Tongue (tissue), 2 donors: ENCODE results near the gene ZDHHC1. TPM values are rescaled to one million over a fixed set of nuclear protein-coding genes. Genes with fewer than 3 reads are reported as not detected.
"Not testable (repeated sequence)": the region's sequence is repeated elsewhere in the genome, so short reads cannot be mapped to it uniquely, and the experiment has no call there.

Source experiments
- DNase-seq: peaks from one replicate; pipeline ENCODE4 v3.0.0-alpha.2; 2015
- total RNA-seq: library from RNA; depleted of rRNA; stranded (reverse); fragments of >200 nt; gene quantifications from one replicate; pipeline ENCODE4 v1.2.3, GENCODE V29; 2014

Gene ZDHHC1
- total RNA-seq, 1 donor from 2014 or later, result 14.2 TPM

DNA sequence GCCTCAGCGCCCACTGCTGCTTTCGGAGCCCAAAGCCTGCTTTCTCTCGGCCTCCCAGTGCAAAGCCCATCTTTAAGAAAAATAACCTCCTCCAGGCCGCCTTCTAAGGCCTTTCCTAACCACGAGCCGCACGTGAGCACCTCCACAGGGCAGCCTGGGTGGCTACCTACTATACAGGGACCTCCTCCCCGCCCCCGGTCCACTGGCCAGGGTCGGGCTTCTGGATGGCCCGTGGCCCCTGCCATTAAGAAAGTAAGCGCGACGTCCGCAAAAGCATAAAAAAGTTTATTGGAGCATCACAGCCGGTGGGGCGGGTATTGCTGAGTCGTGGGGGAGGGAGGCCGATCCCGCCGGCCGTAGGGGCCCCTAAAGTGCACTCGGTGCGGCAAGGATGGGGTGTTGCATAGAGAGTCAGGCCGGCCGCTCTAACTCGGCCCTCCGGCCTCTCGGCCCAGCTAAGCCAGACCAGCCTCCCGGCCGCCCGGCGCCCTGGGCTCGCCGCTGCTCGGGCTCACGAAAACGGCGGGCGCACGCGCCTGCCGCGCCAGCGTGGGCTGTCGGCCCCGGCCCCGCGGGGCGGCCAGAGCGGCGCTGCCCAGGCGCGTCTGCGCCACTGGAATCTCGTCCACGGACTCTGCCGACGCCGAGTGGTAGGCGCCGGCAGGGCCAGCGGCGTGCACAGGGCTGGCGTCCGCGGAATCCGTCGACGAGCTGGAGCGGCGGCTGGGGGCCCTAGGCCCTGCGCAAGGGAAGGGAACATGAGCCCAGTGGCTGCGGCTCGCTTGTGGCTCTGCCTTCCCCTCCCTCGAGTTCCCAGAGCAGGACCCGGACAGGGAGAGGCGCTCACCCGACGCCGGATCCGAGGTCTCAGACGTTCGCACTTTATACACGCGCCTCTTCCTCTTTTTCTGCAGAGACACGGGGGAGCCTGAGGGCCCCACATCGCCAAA, 21.8 kb downstream of the ZDHHC1 start:
- peak; percentile 53 for DNase-seq

DNA sequence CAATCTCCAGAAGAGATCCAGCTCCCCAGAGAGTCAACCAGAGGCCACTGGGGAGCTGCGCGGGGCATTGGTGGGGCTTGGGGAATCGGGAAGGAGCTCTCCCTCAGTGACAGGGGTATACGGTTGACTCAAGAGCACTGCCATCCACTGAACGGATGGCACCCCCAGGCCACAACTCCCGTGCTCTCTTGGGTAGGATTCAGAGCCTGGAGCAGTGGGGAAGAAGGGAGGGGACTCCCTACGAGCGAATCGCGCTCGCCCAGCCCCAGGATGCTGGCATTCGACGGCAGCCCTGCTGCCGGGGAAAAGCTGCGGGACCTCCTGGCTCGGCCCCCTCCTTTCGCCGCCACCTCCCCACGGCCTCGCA, 22.5 kb downstream of the ZDHHC1 start:
- DNase-seq, result no peak

DNA sequence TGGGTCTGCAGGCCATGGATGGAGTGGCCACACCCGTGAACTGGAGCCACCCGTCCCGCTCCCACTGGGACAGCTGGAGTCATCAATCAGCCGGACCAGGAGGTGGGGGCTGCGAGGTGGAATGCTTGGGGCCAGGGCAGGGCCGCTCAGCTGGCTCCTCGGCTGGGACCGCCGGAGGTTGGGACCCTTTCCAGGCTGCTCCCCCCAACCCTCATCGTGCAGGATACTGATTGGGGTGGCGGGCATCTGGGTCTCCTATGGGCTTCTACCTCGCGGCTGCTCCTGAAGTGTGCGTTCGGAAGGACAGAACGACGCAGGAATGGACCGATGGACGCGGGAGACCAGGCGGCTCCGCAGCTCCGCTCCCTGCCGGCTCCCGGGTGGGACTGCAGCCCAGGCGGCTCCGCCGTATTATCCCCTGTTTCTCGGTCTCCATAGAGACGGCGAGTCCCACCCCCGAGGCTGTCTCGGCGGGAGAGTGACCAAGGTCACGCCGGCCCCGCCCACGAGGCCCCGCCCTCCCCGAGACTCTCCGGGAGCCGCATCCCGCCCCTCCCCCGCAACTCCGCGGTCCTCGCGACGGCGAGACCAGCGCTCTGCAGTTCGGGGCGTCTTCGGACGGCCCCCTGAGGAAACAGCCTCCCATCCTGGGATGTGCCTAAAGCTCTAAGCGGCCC, 23.0 kb downstream of the ZDHHC1 start, which contains the start of gene TPPP3:
Gene TPPP3, minus strand, starts transcription at position 388 of the 677 bp plus-strand sequence. CDS start 2,387 bp downstream, outside the sequence.
- DNase-seq, result peak; percentile 96

DNA sequence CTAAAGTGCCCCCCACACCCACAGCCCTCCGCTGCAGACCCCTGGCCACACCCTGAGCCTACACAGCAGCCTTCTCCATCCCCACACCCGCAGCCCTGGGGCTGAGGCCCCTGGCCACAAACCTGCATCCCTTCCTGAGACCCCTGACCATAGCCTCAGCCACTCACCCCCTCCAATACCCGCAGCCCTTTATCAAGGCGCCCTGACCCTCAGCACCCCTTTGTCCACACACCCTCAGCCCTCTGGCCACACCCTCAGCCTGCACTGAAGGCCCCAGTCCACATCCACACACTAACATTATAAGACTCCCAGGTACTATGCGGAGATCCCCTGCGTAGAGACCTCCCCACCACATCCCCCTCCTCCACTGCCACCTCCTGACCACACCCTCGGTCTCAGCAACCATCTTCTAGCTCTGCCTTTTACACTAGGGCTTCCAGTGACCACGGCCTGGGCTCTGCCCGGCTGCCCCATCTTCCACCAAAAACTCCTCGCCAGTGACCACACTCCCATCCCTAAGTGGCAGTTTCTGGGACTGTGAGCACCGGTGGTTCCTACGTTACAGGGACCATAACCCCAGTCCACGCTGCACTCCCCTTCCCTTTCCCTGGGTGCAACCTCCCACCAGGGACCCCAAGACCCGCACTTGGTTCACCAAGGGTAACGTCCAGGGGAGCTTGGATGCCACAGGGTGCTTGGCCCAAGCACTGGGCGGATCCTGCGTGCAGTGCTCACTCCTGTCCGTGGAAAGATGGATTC, 23.8 kb downstream of the ZDHHC1 start:
- no peak for DNase-seq

DNA sequence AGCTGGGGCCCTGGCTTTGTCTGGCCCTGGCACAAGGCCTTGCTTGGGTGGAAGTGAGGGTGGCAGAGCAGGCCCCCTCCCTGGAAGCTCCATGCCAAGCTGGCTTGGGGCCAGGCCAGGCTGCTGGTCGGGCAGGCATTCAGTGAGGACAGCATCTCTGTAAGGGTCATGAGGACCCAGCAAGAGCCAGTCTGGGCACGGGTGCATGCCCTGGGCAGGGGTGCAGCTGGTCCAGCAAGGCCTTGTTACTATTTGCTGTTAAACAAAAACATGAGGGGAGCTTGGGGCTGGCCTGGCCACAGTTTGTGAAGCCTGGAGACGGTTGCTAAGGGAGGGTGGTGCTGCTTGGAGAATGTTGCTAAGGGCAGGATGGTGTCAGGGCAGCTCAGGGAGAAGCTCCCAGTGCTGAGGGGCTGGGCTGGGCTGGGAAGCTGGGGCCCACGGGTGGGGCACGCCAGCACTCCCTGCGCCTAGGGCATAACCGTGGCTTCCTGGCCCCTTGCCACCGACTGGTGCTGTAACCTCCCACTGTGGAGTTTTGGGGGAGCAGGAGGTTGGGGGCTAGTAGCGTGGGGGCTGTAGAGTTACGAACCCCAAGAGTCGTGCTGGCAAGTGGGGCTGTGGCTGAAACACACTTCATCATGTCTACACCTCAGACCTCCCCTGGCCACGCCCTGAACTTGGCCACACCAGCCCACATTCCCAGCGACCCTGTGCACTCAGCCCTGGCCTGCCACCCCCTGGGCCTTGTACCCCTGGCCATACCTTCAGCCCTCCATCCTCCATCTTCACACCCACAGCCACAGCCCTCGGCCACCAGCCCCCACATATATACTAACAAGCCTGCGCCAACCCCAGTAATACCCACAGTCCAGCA, 24.6 kb downstream of the ZDHHC1 start:
- DNase-seq, result peak; percentile 86

DNA sequence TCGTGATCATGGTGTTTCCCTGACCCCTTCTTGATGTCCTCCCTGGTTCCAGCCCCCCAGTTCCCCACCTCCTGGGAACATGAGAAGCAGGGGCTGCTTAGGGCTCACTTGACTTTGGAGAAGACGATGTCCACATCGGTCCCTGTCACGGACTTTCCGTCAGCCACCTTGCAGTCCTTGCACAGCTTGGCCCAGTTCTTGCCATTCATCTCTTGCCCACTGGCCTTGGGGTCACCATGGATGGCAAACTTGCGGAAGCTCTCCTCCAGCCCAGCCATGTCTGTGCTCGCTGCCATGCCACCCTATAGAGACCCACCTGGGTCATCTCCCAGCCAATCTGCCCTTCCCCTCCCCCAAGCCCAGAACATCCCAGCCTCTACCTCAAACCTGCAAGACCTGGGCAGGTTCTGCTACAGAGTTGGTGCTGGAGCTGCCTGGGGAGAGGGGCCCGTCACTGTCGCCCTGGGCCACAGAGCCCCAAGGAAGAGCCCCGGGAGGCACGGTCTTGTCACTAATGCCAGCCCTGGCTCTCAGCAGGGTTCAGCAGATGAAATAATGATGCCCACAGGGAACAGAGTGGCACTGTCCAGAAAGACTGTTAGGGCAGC, 25.4 kb downstream of the ZDHHC1 start:
- DNase-seq, result no peak

DNA sequence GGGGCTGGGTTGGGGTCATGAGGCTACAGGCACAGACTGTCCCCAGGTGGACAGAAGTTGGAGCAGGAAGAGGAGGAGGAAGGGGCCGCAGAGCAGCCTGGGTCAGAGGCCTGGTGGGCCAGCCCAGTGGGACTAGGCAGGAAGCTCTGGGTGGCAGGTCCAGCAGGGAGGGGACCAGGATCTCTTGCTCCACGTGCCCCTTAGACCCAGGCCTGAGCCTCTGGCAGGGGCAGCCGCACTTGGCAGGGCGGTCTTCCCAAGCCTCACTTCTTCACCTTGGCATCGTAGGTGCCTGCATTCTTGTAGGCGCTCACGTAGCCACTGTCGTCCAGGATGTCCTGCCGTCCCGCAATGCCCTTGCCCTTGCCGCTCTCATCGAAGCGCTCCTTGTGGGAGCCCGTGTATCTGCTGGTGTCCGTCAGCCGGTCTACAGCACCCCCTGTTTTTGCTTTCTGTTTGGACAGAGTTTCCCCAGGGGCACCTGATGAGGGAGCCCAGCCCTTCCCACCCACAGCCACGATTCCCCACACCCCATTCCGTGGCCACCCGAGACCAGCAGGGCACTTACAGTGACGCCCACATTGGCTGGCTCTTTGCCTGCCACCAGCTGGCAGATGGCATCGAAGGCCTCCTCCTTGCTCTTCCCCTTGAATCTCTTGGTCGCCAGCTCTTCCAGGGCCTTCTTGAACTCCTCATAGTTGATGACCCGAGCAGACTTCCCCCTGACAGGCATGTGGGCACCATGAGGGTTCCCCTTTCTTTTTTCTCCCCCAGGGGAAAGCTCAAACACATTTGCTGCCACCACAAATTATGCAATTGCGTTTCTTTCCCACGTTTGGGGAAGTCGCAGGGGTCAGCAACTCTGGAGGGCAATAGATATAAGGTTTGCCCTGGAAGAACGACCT, 26.1 kb downstream of the ZDHHC1 start:
- peak; percentile 68 for DNase-seq

DNA sequence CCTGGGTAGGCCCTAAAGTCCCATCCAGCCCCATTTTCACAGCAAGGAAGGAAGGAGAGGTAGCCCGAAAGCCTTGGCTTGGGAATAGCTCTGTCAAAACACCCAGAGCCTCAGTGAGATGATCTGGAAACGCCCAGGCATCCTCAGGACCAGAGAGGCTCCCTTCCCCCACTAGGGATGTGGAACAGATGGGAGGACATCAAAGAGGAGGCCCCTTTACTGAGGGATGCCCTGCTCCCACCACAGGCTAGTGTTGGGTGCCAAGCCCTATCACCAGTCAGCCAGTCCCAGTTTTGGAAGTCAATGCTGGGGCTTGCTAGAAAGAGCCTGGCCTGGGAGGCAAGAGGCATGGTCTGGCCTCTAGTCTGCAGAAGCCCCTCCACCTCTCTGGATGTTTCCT, 27.7 kb downstream of the ZDHHC1 start:
- DNase-seq, result no peak

DNA sequence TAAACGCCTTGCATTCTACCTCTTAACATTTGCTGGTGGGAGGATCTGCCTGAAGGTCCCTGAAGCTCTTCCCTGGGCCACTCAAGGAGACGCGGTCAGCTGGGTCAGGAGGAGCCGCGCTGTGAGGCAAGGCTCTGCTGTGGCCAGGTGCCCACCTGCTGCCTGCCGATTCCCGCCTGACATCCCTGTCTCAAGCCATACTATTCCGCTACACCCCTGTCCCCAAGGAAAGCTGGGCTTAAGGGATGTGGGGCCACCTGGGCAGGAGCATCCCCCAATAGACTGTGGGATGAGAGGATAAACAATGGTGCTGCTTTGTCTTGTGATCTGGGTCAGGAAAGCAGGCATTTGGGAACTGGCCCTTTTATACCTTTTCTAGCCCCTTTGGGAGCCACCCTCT, 28.1 kb downstream of the ZDHHC1 start:
- no peak for DNase-seq

DNA sequence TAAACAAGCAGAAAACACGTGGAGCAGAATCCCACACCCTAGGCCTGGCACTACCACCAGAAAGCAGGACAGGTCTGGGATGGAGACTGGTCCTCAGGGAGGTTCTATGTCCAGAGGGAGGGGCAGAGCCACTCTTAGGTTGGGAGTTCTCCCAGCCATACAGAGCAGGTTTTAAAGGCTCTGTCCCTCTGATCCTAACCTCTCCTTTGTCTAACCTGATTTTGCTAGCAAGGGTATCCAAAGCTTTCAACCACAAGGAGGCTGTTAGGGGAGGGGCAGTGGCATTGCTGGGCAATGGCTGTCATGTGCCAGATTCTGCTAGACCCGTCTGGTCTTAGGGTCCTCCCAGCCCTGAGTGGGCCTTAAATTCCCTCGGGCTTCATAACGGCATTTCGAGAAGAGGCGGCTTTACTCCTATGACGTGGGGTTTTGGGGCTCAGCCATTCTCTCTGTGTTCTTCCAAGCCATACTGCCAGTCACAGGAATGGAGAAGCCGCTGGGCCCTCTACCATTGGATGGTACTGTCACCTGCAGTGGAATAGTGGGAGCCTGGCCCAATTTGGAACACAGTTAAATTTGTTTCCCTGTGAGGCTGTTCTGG, 28.7 kb downstream of the ZDHHC1 start:
- no peak for DNase-seq

DNA sequence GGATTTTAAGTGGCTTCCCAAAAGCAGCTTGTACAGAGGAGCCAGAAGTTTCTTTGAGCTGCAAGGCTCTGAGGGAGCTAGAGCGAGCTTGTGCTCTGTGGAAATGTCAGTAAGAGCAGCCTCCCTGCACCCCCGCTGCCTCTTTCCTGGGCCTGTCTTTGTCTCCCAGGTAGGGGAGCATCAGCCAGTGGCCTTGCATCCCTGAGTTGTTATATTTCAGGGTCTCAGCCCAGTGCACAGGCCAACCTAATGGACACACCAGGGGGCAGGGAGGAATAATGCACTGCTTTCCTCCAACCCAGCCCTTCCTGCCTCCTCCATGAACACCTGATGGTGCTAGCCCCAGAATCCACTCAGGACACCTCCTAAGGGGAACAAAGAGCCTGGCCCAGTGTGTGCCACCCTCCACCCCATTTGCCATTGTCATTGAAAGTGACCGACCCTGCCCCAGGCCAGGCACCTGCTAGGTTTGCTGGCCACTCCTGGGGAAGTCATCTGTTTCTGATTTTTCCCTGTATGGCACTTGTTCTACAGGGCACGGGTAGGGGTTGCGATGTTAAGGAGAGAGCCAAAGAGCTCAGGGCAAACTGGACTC, 29.3 kb downstream of the ZDHHC1 start:
- DNase-seq, result no peak

DNA sequence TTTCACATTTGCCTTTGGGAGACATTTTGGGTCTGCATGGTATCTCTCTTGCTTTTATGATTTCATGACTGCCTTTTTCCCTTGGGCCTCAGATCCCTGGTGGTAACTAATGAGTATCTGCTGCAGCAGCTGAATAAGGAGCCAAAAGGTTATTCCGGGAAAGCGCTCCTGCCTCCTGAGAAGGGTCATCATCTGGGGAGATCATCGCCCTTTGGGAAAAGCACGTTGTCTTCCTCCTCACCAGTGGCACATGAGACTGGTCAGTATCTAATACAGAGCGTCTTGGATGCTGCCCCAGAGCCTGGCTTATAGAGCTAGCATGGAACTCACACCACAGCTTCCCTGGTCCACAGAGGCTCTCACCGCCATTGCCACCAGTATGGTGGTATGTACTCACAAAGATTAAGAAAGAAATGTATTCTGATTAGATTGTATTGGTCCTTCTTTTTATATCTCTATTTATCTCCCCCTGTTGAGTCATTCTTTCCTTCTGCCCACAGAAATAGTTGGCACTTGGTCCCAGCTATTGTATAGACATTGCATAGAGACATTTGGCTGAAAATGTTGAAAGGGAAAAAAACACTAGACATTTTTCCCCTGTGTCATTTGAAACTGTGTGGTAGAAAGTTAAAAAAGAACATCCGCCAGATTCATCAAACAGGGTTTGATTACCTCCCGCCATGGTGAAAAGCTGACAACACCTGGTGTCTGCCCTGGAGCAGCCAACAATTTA, 31.3 kb downstream of the ZDHHC1 start:
- DNase-seq, result no peak

DNA sequence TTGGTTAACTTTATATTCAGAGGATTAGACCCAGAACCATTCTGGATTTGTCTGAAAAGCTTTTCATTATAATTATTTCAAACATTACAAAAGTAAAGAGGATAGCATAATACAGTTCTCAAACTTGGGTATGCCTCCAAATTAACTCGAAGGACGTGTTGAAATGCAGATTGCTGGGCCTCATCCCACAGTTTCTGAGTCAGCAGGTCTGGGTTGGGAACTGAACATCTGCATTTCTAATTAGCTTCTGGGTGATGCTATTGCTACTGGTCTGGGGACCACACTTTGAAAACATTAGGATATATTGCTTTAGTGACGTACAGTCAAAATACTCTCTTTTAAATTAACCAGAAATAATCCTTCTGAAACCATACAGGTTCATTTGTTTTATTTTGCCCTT, 33.0 kb downstream of the ZDHHC1 start:
- DNase-seq, result no peak

DNA sequence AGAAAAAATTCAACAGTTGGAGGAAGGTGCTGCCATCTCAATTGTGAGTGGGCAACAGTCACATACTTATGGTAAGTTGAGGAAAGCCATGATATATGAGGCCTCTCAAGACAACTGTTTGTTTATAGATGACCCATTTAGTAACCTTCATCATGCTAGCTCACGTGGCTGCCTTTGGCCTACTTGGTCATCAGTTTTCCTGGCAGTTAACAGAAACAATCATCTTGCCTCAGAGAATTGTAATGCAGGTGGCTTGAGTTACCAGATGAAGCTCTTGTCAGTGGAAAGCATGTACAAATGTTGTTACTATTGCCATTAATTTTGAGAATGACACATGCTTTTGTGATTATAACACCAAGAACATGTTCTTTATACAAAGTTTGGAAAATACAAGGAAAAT, 37.6 kb downstream of the ZDHHC1 start:
- no peak for DNase-seq

DNA sequence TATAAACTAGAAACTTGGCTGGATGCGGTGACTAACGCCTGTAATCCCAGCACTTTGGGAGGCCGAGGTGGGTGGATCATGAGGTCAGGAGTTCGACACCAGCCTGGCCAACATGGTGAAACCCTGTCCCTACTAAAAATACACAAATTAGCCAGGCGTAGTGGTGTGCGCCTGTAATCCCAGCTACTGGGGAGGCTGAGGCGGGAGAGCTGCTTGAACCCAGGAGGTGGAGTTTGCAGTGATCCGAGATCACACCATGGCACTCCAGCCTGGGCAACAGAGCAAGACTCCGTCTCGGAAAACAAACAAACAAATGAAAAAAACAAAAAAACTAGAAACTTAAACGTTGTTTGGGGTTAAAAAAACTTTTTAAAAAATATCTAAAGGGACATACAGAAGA, 40.3 kb downstream of the ZDHHC1 start:
- not testable (repeated sequence) for DNase-seq

DNA sequence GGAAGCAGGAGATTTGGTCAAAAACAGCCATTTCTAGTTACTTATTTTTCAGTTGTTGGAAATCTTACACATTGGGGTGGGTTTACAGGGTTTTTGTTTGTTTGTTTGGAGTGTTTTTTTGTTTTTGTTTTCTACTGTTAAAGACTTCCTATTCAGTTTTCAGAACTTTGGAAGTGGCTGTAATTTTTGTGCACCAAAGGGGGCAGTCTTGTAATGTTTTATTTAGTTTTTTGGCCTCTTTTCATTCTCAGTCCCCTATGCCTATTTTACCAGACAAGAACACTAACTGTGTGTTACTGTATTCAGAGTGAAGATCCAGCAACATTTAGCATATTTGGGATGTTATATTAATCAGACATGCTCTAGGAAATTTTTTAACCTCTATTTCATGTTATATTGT, 43.6 kb downstream of the ZDHHC1 start:
- peak; percentile 77 for DNase-seq

DNA sequence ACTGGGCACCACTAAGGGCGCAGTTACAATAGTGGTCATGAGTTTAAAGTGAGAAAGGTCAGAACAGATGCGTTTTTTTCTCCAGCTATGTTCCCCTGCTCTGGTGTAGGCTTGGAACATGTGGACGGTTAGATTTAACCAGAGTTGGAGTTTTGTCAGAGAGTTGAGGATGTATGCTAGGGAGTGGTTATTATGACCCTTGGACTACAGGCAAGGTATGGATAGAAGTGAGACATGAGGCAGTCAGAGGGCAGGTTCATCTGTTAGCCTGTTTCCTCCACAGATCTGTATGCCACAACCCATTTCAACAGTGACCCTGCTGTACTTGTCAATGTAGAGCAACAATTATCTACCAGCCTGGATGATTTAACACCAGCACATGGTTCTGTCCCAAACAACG, 45.6 kb downstream of the ZDHHC1 start:
- no peak for DNase-seq

DNA sequence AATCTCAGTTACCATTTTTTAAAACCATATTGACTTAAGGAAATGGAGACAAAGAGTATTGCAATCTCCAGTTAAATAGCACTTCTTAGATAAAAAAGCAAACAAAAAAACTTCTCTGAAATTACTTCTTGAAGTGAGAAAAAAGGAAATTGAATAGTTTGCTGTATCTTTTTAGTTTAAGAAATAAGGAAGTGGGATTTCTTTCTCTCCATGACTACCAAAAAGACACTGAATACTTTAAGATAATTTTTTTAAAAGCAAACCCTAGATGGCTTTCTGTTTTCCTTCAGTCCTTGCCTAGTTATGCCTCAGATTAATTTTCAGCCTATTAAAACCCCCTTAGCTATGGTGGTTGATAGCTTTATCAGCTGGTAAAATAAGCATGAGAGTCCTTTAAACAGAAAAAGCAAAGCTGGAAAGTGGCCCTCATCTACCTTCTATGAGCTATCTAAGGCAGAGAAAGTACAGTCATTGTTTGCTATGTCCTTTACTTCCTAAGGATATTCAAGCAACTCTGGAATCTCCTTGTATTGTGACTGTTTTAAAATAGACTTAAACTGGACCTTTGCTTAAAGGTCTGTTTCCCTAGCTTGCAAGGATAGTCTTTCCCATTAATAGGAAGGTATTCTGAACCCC, 51.6 kb downstream of the ZDHHC1 start:
- no peak for DNase-seq
